GM18511 (cell line): ENCODE measurements around the gene DDX42.

Source experiments
- ATAC-seq: cut with Tn5 transposase; IDR thresholded peaks from one replicate; pipeline ENCODE4 v1.9.1; 2021; ENCODE audit warnings: mild to moderate bottlenecking, moderate library complexity; ENCODE audit not compliant: unreplicated experiment

The DDX42 gene

GRCh38 chr17:63774141-63774968 lies at the start of gene DDX42:
TSS of gene DDX42 (plus strand) at chr17:63774170. CDS start at chr17:63787050, 12,880 bp downstream.
- peak; percentile 17 for ATAC-seq

- no peak for ATAC-seq
Observed at GRCh38 chr17:63735691-63736090, 38.3 kb upstream of the DDX42 start.

GRCh38 chr17:63740464-63741142 lies 33.4 kb upstream of the DDX42 start:
- no peak for ATAC-seq

- ATAC-seq: peak; percentile 29
Observed at GRCh38 chr17:63741143-63741407, 32.9 kb upstream of the DDX42 start.

GRCh38 chr17:63741408-63742173 lies 32.4 kb upstream of the DDX42 start, which contains the start of gene STRADA:
TSS of gene STRADA (minus strand) at chr17:63741799. CDS start at chr17:63728369, 13,430 bp downstream.
- peak; percentile 89 for ATAC-seq

GRCh38 chr17:63751806-63752205 lies 22.2 kb upstream of the DDX42 start:
- no peak for ATAC-seq

GRCh38 chr17:63752707-63753106 lies 21.3 kb upstream of the DDX42 start:
- no peak for ATAC-seq

GRCh38 chr17:63753215-63753614 lies 20.8 kb upstream of the DDX42 start:
- ATAC-seq: no peak

- no peak for ATAC-seq
Observed at GRCh38 chr17:63754046-63754445, 19.9 kb upstream of the DDX42 start.

GRCh38 chr17:63758428-63758827 lies 15.5 kb upstream of the DDX42 start:
- no peak for ATAC-seq

- ATAC-seq: no peak
Observed at GRCh38 chr17:63760771-63761539, 13.0 kb upstream of the DDX42 start.

GRCh38 chr17:63762161-63763078 lies 11.6 kb upstream of the DDX42 start:
- ATAC-seq: no peak

GRCh38 chr17:63764716-63765115 lies 9.3 kb upstream of the DDX42 start:
- no peak for ATAC-seq

GRCh38 chr17:63766754-63767153 lies 7.2 kb upstream of the DDX42 start:
- no peak for ATAC-seq

GRCh38 chr17:63768433-63768832 lies 5.5 kb upstream of the DDX42 start:
- no peak for ATAC-seq

GRCh38 chr17:63772801-63773271 lies 1.1 kb upstream of the DDX42 start:
- ATAC-seq: no peak

GRCh38 chr17:63773272-63774140 lies 464 bp upstream of the DDX42 start, which contains the start of gene CCDC47:
TSS of gene CCDC47 (minus strand) at chr17:63773597. CDS start at chr17:63766175, 7,422 bp downstream.
- ATAC-seq: peak; percentile 86

- no peak for ATAC-seq
Observed at GRCh38 chr17:63774969-63775265, 947 bp downstream of the DDX42 start.

GRCh38 chr17:63775420-63775819 lies 1.4 kb downstream of the DDX42 start:
- no peak for ATAC-seq
